ENCODE results near the gene KRT38.

- no peak for TF ChIP-seq CTCF (IDR thresholded peaks at IDR 0.05)
- no peak for TF ChIP-seq POLR2A (IDR thresholded peaks at IDR 0.05)
- TF ChIP-seq EP300 (IDR thresholded peaks at IDR 0.05): no peak
Observed at GRCh38 chr17:41429667-41430066, 11.1 kb downstream of the KRT38 start.

Measured in tibial nerve (tissue), 4 donors.